Mesenchymal stem cell (in vitro differentiated cells and primary cell): ENCODE results near the gene KRTAP5-5.
A peak's percentile ranks its signal among the peaks of the same experiment; 100 is the strongest.

Experiments
- DNase-seq: peaks from one replicate; pipeline ENCODE4 v3.0.0-alpha.2; 2013
- H2AFZ ChIP-seq: one replicate; pipeline ENCODE4 v1.6.1; 2013; ENCODE audit warnings: low read depth, mild to moderate bottlenecking, control low read depth, inconsistent platforms, low read length, moderate library complexity
- H2AK5ac ChIP-seq: 2 replicates; pipeline ENCODE4 v1.6.1; 2013; ENCODE audit warnings: low read length, moderate library complexity, mild to moderate bottlenecking, inconsistent platforms; ENCODE audit not compliant: severe bottlenecking
- H2BK120ac ChIP-seq: one replicate; pipeline ENCODE4 v1.6.1; 2013; ENCODE audit warnings: low read depth, mild to moderate bottlenecking, inconsistent platforms, low read length, moderate library complexity
- H2BK12ac ChIP-seq, 2 experiments: one replicate each; pipeline ENCODE4 v1.6.1; 2013; ENCODE audit warnings: inconsistent platforms in 2 of 2, low read length in 2 of 2, mild to moderate bottlenecking in 2 of 2, moderate library complexity in 2 of 2, control low read depth in 1 of 2
- H2BK15ac ChIP-seq: one replicate; pipeline ENCODE4 v1.6.1; 2013; ENCODE audit warnings: mild to moderate bottlenecking, low read depth, inconsistent platforms; ENCODE audit not compliant: poor library complexity, severe bottlenecking
- H2BK5ac ChIP-seq: 2 replicates; pipeline ENCODE4 v1.6.1; 2013; ENCODE audit warnings: low read depth, mild to moderate bottlenecking, low read length, control low read depth, inconsistent platforms; ENCODE audit not compliant: poor library complexity, severe bottlenecking
- H3K14ac ChIP-seq, 2 experiments: one replicate each; pipeline ENCODE4 v1.6.1; 2013; ENCODE audit warnings: inconsistent platforms in 2 of 2, low read length in 2 of 2, control low read depth in 1 of 2, mild to moderate bottlenecking in 1 of 2, moderate library complexity in 1 of 2
- H3K18ac ChIP-seq, 2 experiments: one replicate each; pipeline ENCODE4 v1.6.1; 2013; ENCODE audit warnings: inconsistent platforms in 2 of 2, low read length in 2 of 2, control low read depth in 1 of 2, low read depth in 1 of 2, mild to moderate bottlenecking in 1 of 2
- H3K23ac ChIP-seq, 2 experiments: one replicate each; pipeline ENCODE4 v1.6.1; 2013; ENCODE audit warnings: inconsistent platforms in 2 of 2, low read length in 2 of 2, mild to moderate bottlenecking in 2 of 2, moderate library complexity in 2 of 2, control low read depth in 1 of 2
- H3K27ac ChIP-seq: 2 replicates; pipeline ENCODE4 v1.5.1; 2013; ENCODE audit warnings: mild to moderate bottlenecking, moderate library complexity, low read length, control low read depth, inconsistent platforms; ENCODE audit not compliant: poor library complexity, severe bottlenecking
- H3K27me3 ChIP-seq, 2 experiments: 2 replicates each; pipeline versions ENCODE4 v1.6.1 to v1.7.0; 2013; ENCODE audit warnings: low read length in 2 of 2, mild to moderate bottlenecking in 2 of 2, moderate library complexity in 2 of 2, control low read depth in 1 of 2, inconsistent platforms in 1 of 2; ENCODE audit not compliant: control insufficient read depth in 1 of 2, insufficient read depth in 1 of 2
- H3K36me3 ChIP-seq, 2 experiments: 2 replicates each; pipeline versions ENCODE4 v1.6.1 to v1.7.0; 2013; ENCODE audit warnings: low read length in 2 of 2, control low read depth in 1 of 2, inconsistent platforms in 1 of 2, low read depth in 1 of 2, mild to moderate bottlenecking in 1 of 2; ENCODE audit not compliant: insufficient read depth in 2 of 2, control insufficient read depth in 1 of 2
- H3K4ac ChIP-seq, 2 experiments: one replicate each; pipeline ENCODE4 v1.6.1; 2013; ENCODE audit warnings: inconsistent platforms in 2 of 2, low read length in 2 of 2, mild to moderate bottlenecking in 2 of 2, moderate library complexity in 2 of 2, control low read depth in 1 of 2, low read depth in 1 of 2
- H3K4me1 ChIP-seq: 2 replicates; pipeline ENCODE4 v1.6.1; 2013; ENCODE audit warnings: low read depth, low read length, control low read depth; ENCODE audit not compliant: control insufficient read depth, insufficient read depth
- H3K4me2 ChIP-seq: 2 replicates; pipeline ENCODE4 v1.6.1; 2013; ENCODE audit warnings: low read length, mild to moderate bottlenecking, inconsistent platforms; ENCODE audit not compliant: poor library complexity, severe bottlenecking
- H3K4me3 ChIP-seq, 2 experiments: 2 replicates each; pipeline versions ENCODE4 v1.5.1 to v1.7.0; 2013; ENCODE audit warnings: low read length in 2 of 2, mild to moderate bottlenecking in 2 of 2, control low read depth in 1 of 2, low read depth in 1 of 2; ENCODE audit not compliant: insufficient read depth in 1 of 2
- H3K79me1 ChIP-seq: replicated peaks from 2 replicates; pipeline ENCODE4 v1.6.1; 2013; ENCODE audit warnings: mild to moderate bottlenecking, control low read depth, low read length, inconsistent platforms; ENCODE audit not compliant: poor library complexity, severe bottlenecking
- H3K9ac ChIP-seq: 2 replicates; pipeline ENCODE4 v1.7.0; 2013; ENCODE audit warnings: mild to moderate bottlenecking, low read length, moderate library complexity
- H3K9me3 ChIP-seq: 2 replicates; pipeline ENCODE4 v1.7.0; 2013; ENCODE audit warnings: mild to moderate bottlenecking, low read length; ENCODE audit not compliant: control insufficient read depth
- H4K8ac ChIP-seq: one replicate; pipeline ENCODE4 v1.6.1; 2013; ENCODE audit warnings: inconsistent platforms, mild to moderate bottlenecking, low read length, moderate library complexity
- H4K91ac ChIP-seq: one replicate; pipeline ENCODE4 v1.6.1; 2013; ENCODE audit warnings: mild to moderate bottlenecking, low read length, inconsistent platforms
- WGBS: methylation state at CpG from one replicate; pipeline ENCODE4 v1.1.7; 2013; ENCODE audit warnings: mixed read lengths; 5-methylcytosine and 5-hydroxymethylcytosine counted together

The KRTAP5-5 gene

DNA sequence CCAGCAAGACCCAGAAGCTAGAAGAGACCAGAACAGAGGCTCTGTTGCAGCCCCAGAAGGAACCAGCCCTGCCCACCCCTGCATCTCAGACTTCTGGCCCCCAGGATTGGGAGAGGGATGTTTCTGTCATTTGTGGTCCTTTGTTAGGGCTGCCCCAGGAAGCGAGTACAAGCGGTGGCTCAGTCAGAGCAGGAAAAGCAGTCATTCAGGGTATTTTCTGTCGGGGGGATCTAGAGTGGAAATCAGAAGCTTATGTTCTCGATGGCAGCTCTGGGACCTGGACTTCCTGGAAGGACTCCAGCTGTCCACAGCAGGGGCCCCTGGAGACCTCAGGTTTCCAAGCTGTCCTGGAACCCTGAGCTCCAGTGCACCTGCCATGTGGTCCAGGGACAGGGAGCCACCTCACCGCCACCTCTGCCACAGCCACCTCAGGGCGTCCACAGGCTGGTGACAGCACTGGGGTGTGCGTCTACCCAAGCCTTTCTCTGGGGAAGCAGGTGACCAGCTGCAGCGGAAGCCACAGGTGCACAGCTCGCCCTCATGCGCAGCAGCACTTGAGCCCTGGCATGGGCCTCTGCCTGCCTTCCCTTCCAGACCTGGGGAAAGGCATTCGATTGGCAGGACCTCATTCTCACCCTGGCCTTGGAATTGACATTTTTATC lies 2.6 kb downstream of the KRTAP5-5 start:
- Histone ChIP-seq H4K91ac (no peak overlapping the region), H4K8ac (no peak overlapping the region), H3K14ac (no peak overlapping the region), H3K23ac (no peak overlapping the region), H3K79me1 (no peaks in the 10 kb centered on the region), H2BK15ac (no peak overlapping the region), H3K4me3 (no peak overlapping the region), H3K9me3 (no peaks in the 10 kb centered on the region), H2BK5ac (no peak overlapping the region), H3K4me1 (no peaks in the 10 kb centered on the region), H3K27me3 (peaks cover 51 to 83% of the 10 kb centered on the region in 2 experiments), H3K9ac (no peak overlapping the region), H3K36me3 (no peaks in the 10 kb centered on the region), H3K27ac (no peak overlapping the region), H2BK120ac (no peak overlapping the region), H2AFZ (no peak overlapping the region), H3K4me2 (no peak overlapping the region), H2BK12ac (no peak overlapping the region), H3K18ac (no peak overlapping the region), H2AK5ac (no peak overlapping the region), H3K4ac (no peak overlapping the region)
- WGBS = 75% methylated on average over 11 of the region's 11 CpGs
- DNase-seq = no peak

- Histone ChIP-seq H3K27me3 (peaks cover 38 to 78% of the 10 kb centered on the region in 2 experiments), H3K27ac (no peak overlapping the region), H2BK12ac (no peak overlapping the region), H3K4me1 (no peaks in the 10 kb centered on the region), H3K4ac (no peak overlapping the region), H3K36me3 (no peaks in the 10 kb centered on the region), H3K4me3 (no peak overlapping the region), H4K8ac (no peak overlapping the region), H2AFZ (no peak overlapping the region), H2BK5ac (no peak overlapping the region), H3K9ac (no peak overlapping the region), H4K91ac (peak overlapping the region; percentile 41), H3K14ac (no peak overlapping the region), H2AK5ac (no peak overlapping the region), H3K18ac (no peak overlapping the region), H3K23ac (no peak overlapping the region), H2BK120ac (no peak overlapping the region), H3K4me2 (no peak overlapping the region), H3K79me1 (no peaks in the 10 kb centered on the region), H2BK15ac (no peak overlapping the region), H3K9me3 (no peaks in the 10 kb centered on the region)
- whole genome bisulfite sequencing = 89% methylated on average over 10 of the region's 10 CpGs
- no peak for DNase-seq
These were observed 4.3 kb downstream of the KRTAP5-5 start for GRCh38 chr11:1633864-1634263.

DNA sequence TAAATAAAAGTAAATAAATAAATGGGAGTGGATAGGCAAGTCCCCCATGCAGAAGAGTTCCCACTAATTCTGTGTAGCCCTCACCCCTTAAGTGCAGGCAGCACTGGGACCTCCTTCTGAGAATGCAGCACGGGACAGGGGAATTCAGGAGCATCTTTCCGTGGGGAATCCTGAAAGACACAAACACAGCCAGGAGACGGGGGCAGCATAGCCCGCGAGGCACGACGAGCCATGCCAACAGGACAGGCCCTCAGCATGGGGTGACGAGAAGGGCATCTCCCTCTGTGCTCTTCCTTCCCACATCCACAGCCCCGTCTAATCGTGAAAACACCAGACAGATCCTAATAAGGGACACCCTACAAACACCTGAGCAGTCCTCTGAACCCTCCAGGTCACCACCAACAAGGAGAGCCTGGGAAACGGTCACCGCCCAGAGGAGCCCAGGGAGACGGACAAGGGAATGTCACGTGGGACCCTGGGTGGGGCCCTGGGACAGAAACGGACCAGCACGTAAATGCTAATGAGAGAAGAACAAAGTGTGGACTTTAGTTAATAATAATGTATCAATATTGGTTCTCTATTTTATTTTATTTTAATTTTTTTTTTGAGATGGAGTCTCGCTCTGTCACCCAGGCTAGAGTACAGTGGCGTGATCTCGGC lies 6.8 kb downstream of the KRTAP5-5 start:
- H3K9ac ChIP-seq = no peak overlapping the region
- no peak overlapping the region for H3K14ac ChIP-seq
- no peak overlapping the region for H2BK15ac ChIP-seq
- no peak overlapping the region for H2BK120ac ChIP-seq
- H2BK5ac ChIP-seq = no peak overlapping the region
- H3K79me1 ChIP-seq = no peaks in the 10 kb centered on the region
- WGBS = 90% methylated on average over 17 of the region's 19 CpGs
- no peak overlapping the region for H2AFZ ChIP-seq
- no peak overlapping the region for H3K4me3 ChIP-seq
- no peak for DNase-seq
- H3K4me1 ChIP-seq = no peaks in the 10 kb centered on the region
- H3K4ac ChIP-seq = no peak overlapping the region
- H3K23ac ChIP-seq = no peak overlapping the region
- H3K27ac ChIP-seq = no peak overlapping the region
- H2BK12ac ChIP-seq = no peak overlapping the region
- H3K36me3 ChIP-seq = no peaks in the 10 kb centered on the region
- no peak overlapping the region for H3K18ac ChIP-seq
- no peak overlapping the region for H3K4me2 ChIP-seq
- H4K8ac ChIP-seq = no peak overlapping the region
- no peaks in the 10 kb centered on the region for H3K9me3 ChIP-seq
- no peak overlapping the region for H4K91ac ChIP-seq
- no peak overlapping the region for H2AK5ac ChIP-seq
- H3K27me3 ChIP-seq = peaks cover 42 to 83% of the 10 kb centered on the region in 2 experiments

GRCh38 chr11:1637628-1638027 lies 8.1 kb downstream of the KRTAP5-5 start:
- H4K8ac ChIP-seq = no peak overlapping the region
- H3K36me3 ChIP-seq = peaks cover 0 to 2% of the 10 kb centered on the region in 2 experiments
- 96% methylated on average over 1 of the region's 2 CpGs for WGBS
- no peak overlapping the region for H2BK12ac ChIP-seq
- no peak for DNase-seq
- H2BK5ac ChIP-seq = no peak overlapping the region
- no peak overlapping the region for H3K27ac ChIP-seq
- H3K9ac ChIP-seq = no peak overlapping the region
- no peak overlapping the region for H4K91ac ChIP-seq
- no peak overlapping the region for H2AK5ac ChIP-seq
- no peaks in the 10 kb centered on the region for H3K79me1 ChIP-seq
- H3K27me3 ChIP-seq = peaks cover 36 to 76% of the 10 kb centered on the region in 2 experiments
- H3K23ac ChIP-seq = no peak overlapping the region
- H3K4me1 ChIP-seq = no peaks in the 10 kb centered on the region
- no peak overlapping the region for H2BK15ac ChIP-seq
- H3K14ac ChIP-seq = no peak overlapping the region
- H2AFZ ChIP-seq = no peak overlapping the region
- H3K9me3 ChIP-seq = no peaks in the 10 kb centered on the region
- H3K18ac ChIP-seq = no peak overlapping the region
- no peak overlapping the region for H3K4ac ChIP-seq
- H3K4me3 ChIP-seq = no peak overlapping the region
- H2BK120ac ChIP-seq = no peak overlapping the region
- H3K4me2 ChIP-seq = no peak overlapping the region
